Thyroid gland (tissue), 4 donors: Measurements from ENCODE around the gene OIT3.

Source experiments
- POLR2A ChIP-seq, 2 donors: fragments of 450-650 bp; IDR thresholded peaks; one replicate each; pipeline ENCODE4 v1.6.1; 2017; ENCODE audit warnings: antibody characterized with exemption in 2 of 2, mild to moderate bottlenecking in 2 of 2, moderate library complexity in 1 of 2
- TF ChIP-seq, protein P1 (sequence below), 6 experiments: fragments of 200-600 bp in 3 of 6; fragments of 450-650 bp in 3 of 6; sonication (generic) in 3 of 6; IDR thresholded peaks; one replicate each; pipeline ENCODE4 v1.5.1; 2016 to 2019; ENCODE audit warnings: antibody characterized with exemption in 6 of 6, mild to moderate bottlenecking in 2 of 6, inconsistent platforms in 1 of 6, moderate library complexity in 1 of 6

DNA sequence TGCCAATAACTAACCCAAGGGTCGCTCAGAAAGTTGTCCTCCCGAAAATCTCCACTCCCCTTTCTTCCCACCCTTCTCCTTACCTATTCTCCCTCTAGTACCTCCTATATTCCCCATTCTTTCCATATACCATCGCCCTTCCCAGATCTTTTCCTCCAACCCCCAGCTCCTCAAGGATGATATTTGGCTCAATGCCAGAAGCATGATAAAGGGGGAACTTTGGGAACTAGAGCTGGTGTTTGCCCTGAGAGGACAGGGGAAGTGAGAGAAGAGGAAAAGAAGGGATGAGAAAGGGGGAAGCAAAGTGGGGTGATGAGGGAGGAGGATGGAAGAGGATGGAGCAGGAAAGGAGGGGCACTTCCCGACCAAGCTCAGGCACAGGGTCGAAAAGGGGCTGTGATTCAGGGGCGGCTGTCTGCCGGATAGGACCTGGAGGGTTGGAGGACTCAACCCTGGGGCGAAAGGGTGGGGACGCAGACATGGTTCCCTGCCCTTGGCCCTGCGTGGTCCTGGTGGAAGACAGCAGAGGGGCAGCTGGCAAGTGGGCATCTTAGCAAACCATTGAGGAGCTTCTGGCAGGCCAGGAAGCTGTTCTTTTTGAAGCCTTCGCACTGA, 1.8 kb downstream of the OIT3 start:
- TF ChIP-seq, protein P1, sequence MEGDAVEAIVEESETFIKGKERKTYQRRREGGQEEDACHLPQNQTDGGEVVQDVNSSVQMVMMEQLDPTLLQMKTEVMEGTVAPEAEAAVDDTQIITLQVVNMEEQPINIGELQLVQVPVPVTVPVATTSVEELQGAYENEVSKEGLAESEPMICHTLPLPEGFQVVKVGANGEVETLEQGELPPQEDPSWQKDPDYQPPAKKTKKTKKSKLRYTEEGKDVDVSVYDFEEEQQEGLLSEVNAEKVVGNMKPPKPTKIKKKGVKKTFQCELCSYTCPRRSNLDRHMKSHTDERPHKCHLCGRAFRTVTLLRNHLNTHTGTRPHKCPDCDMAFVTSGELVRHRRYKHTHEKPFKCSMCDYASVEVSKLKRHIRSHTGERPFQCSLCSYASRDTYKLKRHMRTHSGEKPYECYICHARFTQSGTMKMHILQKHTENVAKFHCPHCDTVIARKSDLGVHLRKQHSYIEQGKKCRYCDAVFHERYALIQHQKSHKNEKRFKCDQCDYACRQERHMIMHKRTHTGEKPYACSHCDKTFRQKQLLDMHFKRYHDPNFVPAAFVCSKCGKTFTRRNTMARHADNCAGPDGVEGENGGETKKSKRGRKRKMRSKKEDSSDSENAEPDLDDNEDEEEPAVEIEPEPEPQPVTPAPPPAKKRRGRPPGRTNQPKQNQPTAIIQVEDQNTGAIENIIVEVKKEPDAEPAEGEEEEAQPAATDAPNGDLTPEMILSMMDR (IDR thresholded peaks at IDR 0.05): no peak
- no peak for TF ChIP-seq POLR2A (IDR thresholded peaks at IDR 0.05)
